Adrenal gland (tissue), 5 donors: Measurements from ENCODE around the gene MSRB3.

Source experiments
- CTCF ChIP-seq, 6 experiments: fragments of 450-650 bp in 4 of 6; fragments of 200-600 bp in 2 of 6; sonication (generic) in 1 of 6; IDR thresholded peaks; 1 replicate in 5 of 6; 2 replicates in 1 of 6; pipeline versions ENCODE4 v1.5.1 to v1.8.0; 2016 to 2021; ENCODE audit warnings: antibody characterized with exemption in 6 of 6, mild to moderate bottlenecking in 2 of 6, moderate library complexity in 1 of 6
- POLR2A ChIP-seq, 2 donors: fragments of 450-650 bp; IDR thresholded peaks; one replicate each; pipeline ENCODE4 v1.6.1; 2017; ENCODE audit warnings: antibody characterized with exemption in 2 of 2, mild to moderate bottlenecking in 2 of 2, moderate library complexity in 1 of 2
- donor health status: DM: no; HTN: no; CAD: no.

GRCh38 chr12:65252515-65252914 is 26.0 kb upstream of the MSRB3 start:
- TF ChIP-seq CTCF (IDR thresholded peaks at IDR 0.05), result no peak
- no peak for TF ChIP-seq POLR2A (IDR thresholded peaks at IDR 0.05)
